ENCODE results near the gene KLHL6. TPM values are rescaled to one million over a fixed set of nuclear protein-coding genes. Genes with fewer than 3 reads are reported as not detected.

Gene KLHL6
- total RNA-seq, 1 donor from 2014 or later = not detected

DNA sequence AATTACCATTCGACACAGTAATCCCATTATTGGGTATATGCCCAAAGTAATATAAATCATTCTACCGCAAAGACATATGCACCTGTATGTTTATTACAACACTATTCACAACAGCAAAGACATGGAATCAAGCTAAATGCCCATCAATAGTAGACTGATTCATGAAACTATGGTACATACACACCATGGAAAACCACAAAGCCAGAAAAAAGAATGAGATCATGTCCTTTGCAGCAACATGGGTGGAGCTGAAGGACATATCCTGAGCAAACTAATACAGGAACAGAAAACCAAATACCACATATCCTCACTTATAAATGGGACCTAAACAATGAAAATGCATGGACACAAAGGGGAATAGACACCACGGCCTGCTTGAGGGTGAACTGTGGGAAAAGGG, 116.0 kb downstream of the KLHL6 start:
- H3K36me3 ChIP-seq (ENCODE audit: control insufficient read depth, insufficient read depth, low read length) = no peaks in the 10 kb centered on the region
- no peak for DNase-seq (ENCODE audit: low read depth)
- no peak overlapping the region for H3K4me3 ChIP-seq (ENCODE audit: low read depth, low read length)
- TF ChIP-seq, protein P1, sequence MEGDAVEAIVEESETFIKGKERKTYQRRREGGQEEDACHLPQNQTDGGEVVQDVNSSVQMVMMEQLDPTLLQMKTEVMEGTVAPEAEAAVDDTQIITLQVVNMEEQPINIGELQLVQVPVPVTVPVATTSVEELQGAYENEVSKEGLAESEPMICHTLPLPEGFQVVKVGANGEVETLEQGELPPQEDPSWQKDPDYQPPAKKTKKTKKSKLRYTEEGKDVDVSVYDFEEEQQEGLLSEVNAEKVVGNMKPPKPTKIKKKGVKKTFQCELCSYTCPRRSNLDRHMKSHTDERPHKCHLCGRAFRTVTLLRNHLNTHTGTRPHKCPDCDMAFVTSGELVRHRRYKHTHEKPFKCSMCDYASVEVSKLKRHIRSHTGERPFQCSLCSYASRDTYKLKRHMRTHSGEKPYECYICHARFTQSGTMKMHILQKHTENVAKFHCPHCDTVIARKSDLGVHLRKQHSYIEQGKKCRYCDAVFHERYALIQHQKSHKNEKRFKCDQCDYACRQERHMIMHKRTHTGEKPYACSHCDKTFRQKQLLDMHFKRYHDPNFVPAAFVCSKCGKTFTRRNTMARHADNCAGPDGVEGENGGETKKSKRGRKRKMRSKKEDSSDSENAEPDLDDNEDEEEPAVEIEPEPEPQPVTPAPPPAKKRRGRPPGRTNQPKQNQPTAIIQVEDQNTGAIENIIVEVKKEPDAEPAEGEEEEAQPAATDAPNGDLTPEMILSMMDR (IDR thresholded peaks at IDR 0.05; ENCODE audit: insufficient read depth, low read length, poor library complexity, severe bottlenecking) = no peak
- no peaks in the 10 kb centered on the region for H3K27me3 ChIP-seq (ENCODE audit: control insufficient read depth, insufficient read depth, low read length)

GRCh38 chr3:183438735-183439134, 116.8 kb downstream of the KLHL6 start:
- Histone ChIP-seq H3K36me3 (ENCODE audit: control insufficient read depth, insufficient read depth, low read length) (no peaks in the 10 kb centered on the region), H3K4me3 (ENCODE audit: low read depth, low read length) (no peak overlapping the region), H3K27me3 (ENCODE audit: control insufficient read depth, insufficient read depth, low read length) (no peaks in the 10 kb centered on the region)
- DNase-seq (ENCODE audit: low read depth) = no peak
- TF ChIP-seq, protein P1 (IDR thresholded peaks at IDR 0.05; ENCODE audit: insufficient read depth, low read length, poor library complexity, severe bottlenecking) = no peak

GRCh38 chr3:183437666-183438564, 117.6 kb downstream of the KLHL6 start:
- no peaks in the 10 kb centered on the region for H3K36me3 ChIP-seq (ENCODE audit: control insufficient read depth, insufficient read depth, low read length)
- DNase-seq (ENCODE audit: low read depth) = no peak

More at GRCh38 chr3:183437666-183438564, 117.6 kb downstream of the KLHL6 start:
- TF ChIP-seq, protein P1 (IDR thresholded peaks at IDR 0.05; ENCODE audit: insufficient read depth, low read length, poor library complexity, severe bottlenecking) = no peak
- Histone ChIP-seq H3K4me3 (ENCODE audit: low read depth, low read length) (no peak overlapping the region), H3K27me3 (ENCODE audit: control insufficient read depth, insufficient read depth, low read length) (no peaks in the 10 kb centered on the region)

Other genes with a start within 250 kb of the KLHL6 start
- gene MCF2L2, start 127.1 kb downstream of the KLHL6 start, total RNA-seq = 0.84 and 1.9 TPM in 2 replicates
- gene KLHL24, start 79.9 kb upstream of the KLHL6 start, total RNA-seq = 104 and 116 TPM in 2 replicates
- gene YEATS2, start 142.1 kb upstream of the KLHL6 start, total RNA-seq = 30.2 and 32.1 TPM in 2 replicates

Data from kidney epithelial cell (primary cell).